Amniotic stem cell (primary cell): ENCODE data around the gene CPED1.
A peak's percentile ranks its signal among the peaks of the same experiment; 100 is the strongest.
"Not testable (repeated sequence)": the region's sequence is repeated elsewhere in the genome, so short reads cannot be mapped to it uniquely, and the experiment has no call there.

Experiments used
- DNase-seq: peaks from one replicate; lab custom pipeline; 2025; lab: John Stamatoyannopoulos, UW

The CPED1 gene

DNA sequence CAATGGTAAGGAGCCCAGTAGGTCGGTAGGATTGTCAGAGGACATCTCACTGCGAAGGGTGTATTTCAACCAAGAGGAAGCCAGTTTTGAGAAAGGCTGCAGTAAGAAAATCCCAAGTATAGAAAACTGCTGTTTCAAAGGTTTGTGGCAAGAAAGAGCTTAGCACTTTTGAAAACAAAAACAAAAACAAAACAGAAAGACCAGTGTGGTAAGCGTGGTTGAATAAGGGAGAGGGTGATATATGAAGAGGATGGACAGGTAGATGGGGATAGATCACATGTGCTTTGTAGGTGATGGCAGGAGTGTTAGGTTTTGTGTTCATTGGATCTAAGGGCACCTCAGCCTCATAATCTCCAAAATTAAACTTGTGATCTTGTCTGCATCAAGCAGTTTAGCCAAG lies 198.7 kb downstream of the CPED1 start:
- no peak for DNase-seq

DNA sequence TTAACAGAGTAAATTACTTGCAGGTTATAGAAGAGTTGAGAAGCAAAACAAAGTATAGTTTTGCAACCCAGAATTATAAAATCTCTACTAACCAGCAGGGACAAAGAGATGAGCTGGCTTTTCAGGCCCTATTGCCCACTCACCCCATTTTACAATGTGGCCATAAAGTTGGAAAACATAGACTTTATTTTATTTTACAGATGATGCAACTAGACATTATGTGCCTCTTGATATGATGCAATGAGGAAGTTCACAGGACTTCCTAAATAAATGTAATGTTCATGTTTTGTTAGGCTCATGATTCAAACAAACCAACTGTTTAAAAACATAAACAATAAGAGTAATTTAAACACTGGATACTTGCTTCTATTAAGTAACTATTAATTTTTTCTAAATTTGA lies 199.2 kb downstream of the CPED1 start:
- no peak for DNase-seq

DNA sequence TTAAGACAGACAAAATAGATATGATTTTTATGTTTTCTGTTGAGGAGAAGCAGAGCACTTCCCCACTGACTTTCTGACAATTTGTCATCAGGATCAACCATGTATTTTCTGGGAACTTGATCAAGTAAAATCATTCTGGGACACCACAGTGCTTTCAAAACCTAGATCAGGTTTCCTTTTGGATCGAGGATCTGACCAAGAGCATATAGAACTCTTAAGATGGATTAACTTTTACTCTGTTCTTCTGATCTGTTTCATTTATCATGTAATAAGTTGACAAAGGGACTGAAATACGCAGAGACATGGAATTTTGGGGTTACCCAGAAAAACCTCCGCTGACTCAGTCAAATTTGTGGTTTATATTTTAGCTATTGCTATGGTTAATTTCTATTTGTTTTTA lies 204.3 kb downstream of the CPED1 start:
- no peak for DNase-seq

DNA sequence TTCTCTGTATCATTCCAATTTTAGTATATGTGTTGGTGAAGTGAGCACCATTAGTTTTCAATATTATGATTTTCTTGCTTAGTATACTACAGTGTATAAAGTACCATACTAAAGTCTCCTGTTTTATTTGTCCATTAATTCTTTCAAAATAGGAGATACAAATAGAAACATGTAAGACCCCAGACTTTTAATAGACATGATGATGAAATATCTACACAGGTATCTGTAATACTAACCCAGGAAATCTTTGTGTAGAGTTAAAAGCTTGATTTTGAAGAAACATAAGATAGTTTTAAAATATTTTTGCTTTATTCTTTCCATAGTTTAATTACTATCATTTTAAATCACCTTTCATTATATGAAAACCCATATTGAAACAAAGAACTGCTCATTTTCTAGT lies 206.5 kb downstream of the CPED1 start:
- no peak for DNase-seq

DNA sequence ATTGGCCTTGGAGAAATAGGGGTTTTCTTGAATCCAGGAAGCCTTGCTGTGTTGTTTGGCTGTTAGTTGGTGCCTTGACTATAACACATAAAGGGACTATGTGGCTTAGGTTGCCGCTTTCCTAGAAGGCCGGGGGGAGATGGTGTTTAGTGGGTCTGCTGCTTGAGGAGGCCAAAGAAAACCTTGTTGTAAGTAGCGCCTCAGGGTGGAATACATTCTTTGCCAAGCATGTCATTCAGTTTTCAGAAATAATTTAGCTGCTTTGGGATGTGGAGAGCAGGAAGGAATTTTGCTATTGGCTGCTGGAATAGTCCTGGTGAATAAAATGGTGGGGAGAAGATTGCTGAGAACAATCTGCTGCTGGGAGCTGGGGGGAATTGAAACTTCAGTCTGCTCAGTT lies 207.4 kb downstream of the CPED1 start:
- peak; percentile 0 for DNase-seq

DNA sequence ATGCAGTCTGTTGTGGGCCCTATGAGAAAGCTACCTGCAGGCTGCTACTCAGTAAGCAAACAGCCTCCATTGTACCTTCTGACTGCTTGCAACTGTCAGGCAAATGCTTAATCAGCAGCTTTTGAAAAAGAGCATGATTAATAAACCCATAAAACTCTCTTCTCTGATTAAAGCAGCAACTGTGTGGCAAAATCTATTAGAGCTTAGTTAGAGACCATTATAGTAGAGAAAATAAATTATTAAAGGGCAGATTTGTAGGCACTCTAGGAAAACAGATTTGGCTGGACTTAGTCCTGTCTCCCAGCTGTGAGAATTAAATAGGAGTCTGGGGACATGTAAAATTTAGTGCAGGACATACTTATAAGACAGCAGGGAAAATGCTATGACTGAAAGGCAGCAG lies 207.8 kb downstream of the CPED1 start:
- no peak for DNase-seq

DNA sequence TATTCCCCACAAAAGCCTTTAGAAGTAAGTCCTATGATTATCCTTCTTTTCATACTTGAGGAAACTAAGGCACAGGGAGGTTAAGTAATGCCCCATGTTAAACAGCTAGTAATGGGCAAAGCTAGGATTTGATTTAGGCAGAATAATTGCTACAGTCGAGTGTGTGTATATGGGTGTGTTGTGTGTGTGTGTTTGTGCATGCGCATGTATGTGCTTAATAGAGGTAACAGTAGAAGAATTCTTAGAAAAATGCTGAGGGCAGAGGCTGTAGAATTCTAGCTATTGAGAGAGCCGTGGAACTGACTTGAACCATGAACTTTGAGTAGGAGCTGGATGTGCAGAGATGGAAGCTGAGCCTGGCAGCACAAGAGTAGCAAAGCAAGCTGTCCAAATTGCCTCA lies 208.9 kb downstream of the CPED1 start:
- no peak for DNase-seq

DNA sequence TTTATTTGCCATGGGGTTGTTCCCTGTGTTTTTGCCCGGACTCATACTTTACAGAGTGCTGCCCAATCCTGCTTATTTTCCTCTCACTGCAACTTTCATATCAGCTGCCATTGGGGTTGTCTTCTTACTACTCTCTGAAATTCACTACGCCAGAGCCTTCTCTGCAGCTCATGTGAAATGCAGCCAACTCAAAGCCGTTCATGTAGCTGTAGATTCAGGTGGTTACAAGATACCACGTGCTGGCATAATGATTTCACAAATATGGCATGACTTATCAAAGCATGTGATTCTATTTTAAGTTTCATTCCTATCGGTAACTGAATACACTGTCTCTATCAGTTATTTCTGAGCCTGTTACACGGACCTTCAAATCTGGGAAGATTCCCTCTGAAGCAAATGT lies 210.0 kb downstream of the CPED1 start:
- DNase-seq: no peak

DNA sequence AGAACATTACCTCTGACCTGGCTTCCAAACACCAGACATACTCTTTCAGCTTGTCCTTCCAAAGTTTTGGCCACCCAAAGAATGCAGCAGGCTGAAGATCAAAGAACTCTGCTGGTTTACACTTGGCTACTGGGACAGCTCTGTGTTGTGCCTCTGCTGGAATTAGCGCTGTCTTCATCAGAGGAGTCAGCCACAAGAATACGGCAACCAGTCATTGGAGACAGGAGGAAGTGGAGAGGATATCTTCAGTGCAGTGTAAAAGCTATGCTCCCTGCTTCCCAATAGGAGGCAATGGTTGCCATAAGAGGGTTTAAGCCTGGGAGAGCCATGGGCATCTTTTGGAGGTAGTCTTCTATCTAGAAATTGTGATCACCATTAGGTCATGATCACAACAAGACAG lies 213.6 kb downstream of the CPED1 start:
- DNase-seq: no peak

DNA sequence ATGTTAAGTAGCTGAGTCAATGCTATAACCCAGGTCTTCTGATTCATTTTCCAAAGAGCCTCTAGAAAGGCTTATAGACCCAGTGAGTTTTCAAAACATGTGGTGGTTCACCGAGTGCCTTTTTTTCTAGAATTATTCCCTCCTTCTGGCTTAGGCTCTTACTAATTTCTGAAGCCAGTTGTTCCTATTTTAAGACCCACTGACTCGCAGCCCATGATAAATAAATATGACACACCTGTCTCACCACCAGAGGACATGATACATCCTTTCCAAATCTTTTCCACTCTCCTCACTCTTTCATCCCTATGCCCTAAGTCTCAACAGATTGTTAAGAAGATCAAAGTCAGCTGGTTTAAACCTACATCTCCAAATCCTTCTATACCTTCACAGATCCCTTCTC lies 214.3 kb downstream of the CPED1 start:
- no peak for DNase-seq

DNA sequence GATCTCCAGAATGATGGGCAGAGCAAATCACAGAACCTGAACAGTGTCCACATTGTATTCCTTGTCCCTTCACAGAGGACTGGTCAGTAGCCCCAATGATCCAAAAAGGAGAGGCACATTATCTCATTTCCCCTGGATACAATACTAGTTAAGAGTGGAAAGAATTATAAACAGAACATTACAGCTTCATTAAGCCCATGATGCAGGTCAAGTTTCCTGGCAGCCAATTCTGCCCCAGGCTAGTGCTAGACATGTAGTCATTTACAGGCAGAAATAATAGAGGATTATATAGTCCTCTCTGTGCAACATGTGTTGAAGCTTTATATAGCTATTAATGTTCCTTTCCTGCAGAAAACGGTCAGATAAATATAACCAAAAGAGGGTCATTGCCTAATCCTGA lies 216.0 kb downstream of the CPED1 start:
- peak; percentile 0 for DNase-seq

DNA sequence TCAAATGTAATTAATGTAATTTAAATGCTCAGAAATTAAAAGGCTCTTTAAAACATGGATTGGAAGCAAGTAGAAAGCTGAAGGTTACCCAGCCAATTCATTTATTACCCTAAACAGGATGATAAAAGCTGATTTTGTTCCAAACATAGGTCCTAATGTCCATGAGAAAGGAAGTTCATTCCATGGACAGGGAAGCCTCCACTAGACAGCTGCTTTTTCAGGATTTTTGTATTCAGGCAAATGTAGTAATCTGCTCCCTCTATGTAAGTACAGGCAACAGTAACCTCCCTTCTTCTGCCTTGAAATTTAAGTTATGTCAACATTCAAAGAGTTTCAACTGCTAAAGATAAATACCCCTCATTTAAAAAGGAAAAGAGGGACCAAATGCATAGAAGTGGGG lies 217.3 kb downstream of the CPED1 start:
- no peak for DNase-seq

DNA sequence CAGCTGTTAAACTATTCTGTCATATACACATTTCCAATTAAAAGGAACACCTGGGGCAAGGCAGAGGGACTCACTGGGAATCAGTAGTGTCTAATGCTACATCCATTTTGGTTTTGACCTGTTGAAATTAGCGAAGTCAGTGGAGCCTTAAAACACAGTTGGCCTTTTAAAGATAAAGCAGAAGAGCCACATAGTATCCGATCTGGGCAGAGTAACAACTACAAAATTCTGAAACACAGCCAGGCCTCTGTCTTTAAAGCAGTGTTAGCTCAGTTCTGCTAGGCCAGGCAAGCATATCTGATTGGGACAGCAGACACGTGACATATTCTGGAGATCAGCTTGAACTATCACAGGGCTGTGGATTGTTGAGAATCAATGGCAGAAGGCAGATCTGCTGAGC lies 222.7 kb downstream of the CPED1 start:
- no peak for DNase-seq

DNA sequence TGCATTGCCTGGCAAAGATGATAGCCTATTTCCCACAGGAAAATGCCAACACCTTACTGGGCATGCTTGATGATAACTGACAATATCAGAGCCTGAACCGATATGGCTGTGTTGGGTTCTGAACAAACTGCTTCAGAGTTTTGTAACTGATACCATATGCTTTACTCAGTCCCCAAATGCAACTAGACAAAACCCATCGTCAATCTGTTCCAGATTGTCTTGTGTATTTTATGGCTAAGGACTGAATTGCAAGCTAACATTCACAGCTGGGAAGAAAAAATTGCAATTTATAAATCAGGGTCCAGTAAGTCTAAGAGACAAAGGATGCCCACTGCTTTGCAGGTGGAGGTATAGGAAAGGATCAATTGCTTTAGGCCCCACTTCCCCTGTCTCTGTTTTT lies 223.5 kb downstream of the CPED1 start:
- no peak for DNase-seq

DNA sequence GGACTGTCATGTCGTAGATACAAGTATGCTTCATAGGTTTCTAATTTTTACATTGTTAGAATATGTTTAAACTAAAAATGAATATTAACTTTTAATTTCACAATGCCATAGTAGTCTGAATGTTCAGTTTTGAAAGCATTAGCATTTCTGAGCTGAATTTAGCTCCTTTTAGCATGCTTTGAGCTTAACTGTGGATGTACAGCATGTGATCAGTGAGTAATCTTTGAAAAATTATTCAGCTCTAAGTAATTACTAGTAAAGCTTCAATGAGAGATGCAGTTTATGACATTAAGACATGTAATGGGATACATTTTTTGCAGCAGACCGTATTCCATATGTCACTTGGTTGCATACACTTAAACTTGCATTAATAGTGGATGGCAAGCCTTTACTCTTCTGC lies 226.1 kb downstream of the CPED1 start:
- no peak for DNase-seq

DNA sequence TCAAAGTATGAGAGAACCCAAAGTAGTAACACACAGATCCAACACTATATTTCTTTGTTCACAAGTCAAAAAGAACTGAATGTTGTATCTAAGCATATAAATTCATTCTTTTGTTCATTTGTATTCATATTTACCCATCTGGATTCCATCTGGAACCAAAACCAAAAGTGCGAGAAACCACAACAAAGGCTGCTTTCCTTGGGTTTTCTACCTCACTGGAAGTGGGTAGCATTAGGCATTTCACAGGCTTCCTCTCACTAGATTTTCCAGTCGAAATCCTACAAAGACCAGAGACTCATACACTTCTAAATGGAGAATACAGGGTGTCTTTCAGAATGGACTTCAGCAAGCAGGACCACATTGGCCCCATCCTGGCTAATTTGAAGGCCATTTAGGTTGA lies 230.5 kb downstream of the CPED1 start:
- DNase-seq: no peak

DNA sequence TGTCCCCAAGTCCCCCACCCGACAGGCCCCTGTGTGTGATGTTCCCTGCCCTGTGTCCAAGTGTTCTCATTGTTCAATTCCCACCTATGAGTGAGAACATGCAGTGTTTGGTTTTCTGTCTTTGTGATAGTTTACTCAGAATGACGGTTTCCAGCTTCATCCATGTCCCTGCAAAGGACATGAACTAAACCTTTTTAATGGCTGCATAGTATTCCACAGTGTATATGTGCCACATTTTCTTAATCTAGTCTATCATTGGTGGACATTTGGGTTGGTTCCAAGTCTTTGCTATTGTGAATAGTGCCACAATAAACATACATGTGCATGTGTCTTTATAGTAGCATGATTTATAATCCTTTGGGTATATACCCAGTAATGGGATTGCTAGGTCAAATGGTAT lies 232.6 kb downstream of the CPED1 start:
- not testable (repeated sequence) for DNase-seq

DNA sequence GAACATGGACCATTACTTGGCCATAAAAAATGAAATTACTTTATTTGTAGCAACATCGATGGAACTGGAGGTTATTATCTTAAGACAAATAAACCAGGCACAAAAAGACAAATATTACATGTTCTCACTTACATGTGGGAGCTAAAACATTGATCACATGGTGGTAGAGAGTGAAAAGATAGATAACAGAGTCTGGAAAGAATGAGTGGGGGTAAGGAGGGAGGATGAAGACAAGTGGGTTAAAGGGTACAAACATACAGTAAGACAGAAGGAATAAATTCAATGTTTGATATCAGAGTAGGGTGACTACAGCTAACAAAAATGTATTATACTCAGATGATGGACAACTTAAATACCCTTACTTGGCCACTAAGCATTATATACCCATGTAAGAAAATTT lies 240.3 kb downstream of the CPED1 start:
- no peak for DNase-seq

DNA sequence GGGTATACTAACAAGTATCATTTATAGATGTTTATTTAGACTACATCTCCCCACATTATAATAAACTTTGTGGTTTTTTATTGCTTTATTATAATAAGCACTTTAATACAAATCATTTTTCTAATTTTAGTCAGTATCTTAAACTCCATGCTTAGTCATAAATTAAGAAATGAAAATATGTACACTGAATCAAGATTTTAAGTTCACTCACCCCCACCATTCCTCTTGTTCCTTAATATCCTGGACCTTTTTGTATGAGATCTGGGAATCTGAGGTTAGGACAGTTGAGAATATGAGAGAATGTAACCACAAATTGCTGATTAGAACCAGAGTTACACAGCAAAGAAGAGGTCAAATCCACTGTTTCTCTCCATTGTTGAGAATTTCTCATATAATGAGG lies 246.7 kb downstream of the CPED1 start:
- DNase-seq: no peak

DNA sequence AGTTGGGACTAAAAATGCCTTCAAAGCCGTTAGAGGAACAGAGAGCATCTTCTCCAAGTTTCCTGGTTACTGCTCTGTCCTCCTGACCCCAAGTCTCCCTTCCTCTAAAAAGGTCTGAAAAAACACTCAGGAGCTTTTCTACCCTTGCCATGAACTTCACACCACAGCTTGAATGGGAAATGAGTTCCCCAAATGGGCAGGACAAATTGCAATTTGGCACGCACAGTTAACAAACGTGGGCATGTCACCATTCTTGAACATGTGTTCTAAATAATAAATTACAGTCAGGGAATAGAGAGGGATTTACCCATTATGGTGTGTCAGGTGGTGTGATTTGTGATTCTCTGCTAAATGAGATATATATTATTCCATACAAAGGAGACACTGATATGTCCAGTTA lies 249.1 kb downstream of the CPED1 start:
- DNase-seq: no peak

DNA sequence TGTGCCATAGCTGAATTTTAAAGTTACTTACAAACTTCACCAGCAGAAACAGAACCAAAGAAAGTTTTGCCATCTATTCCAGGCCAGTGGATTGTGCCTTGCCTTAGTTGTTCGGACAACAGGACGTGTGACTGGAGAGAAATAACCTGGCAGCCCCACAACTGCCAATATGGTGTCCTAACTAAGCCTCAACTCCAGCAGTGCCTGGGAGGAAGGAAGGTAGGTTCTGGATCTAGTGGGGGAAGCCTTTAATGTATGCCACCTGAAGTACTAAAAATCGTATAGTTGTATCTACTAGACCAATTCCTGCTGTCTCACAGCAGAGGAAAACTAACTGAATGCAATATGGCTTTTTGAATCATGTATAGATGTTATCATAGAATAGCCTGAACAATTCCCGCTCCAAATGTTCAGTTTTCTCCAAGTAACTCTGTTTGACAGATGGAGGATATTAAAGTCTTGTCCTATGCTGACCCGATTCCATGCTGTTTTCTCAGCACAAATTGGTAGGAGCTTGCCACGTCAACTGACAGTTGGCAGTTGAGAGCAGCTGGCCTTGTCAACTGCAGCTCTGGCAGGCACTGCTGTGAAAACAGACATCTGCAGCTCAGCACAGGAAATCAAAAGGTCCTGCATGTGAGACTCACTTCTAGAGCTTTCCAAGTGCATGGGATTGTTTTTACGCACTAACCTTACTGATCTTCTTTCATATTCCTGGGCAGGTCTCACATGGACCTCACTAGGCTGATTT lies 255.8 kb downstream of the CPED1 start:
- no peak for DNase-seq

DNA sequence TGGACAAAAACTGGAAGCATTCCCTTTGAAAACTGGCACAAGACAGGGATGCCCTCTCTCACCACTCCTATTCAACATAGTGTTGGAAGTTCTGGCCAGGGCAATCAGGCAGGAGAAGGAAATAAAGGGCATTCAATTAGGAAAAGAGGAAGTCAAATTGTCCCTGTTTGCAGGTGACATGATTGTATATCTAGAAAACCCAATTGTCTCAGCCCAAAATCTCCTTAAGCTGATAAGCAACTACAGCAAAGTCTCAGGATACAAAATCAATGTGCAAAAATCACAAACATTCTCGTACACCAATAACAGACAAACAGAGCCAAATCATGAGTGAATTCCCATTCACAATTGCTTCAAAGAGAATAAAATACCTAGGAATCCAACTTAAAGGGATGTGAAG lies 262.9 kb downstream of the CPED1 start:
- not testable (repeated sequence) for DNase-seq

DNA sequence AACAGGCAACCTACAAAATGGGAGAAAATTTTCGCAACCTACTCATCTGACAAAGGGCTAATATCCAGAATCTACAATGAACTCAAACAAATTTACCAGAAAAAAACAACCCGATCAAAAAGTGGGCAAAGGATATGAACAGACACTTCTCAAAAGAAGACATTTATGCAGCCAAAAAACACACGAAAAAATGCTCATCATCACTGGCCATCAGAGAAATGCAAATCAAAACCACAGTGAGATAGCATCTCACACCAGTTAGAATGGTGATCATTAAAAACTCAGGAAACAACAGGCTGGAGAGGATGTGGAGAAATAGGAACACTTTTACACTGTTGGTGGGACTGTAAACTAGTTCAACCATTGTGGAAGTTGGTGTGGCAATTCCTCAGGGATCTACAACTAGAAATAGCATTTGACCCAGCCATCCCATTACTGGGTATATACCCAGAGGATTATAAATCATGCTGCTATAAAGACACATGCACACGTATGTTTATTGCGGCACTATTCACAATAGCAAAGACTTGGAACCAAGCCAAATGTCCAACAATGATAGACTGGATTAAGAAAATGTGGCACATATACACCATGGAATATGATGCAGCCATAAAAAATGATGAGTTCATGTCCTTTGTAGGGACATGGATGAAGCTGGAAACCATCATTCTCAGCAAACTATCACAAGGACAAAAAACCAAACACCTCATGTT lies 264.2 kb downstream of the CPED1 start:
- DNase-seq: not testable (repeated sequence)

DNA sequence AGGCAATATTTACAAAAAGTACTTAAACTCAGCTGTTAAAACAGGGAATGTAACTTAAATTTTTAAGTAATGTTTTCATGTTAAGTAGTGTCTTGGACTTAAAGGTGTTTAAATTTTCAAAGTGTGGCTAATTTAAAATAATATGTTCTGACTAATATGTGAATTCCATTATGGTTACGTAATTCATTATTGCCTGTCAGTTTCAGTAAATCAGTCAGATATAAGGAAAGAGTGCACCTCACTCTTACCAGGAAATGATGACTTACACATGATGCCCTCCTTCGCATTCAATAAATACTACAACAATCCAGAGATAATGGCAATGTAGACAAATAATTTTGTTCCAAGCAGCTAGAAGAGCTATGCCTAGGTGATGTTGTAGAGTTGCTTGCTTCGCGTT lies 271.3 kb downstream of the CPED1 start:
- DNase-seq: no peak
